ENCODE data around the gene SERBP1.

The SERBP1 gene

DNA sequence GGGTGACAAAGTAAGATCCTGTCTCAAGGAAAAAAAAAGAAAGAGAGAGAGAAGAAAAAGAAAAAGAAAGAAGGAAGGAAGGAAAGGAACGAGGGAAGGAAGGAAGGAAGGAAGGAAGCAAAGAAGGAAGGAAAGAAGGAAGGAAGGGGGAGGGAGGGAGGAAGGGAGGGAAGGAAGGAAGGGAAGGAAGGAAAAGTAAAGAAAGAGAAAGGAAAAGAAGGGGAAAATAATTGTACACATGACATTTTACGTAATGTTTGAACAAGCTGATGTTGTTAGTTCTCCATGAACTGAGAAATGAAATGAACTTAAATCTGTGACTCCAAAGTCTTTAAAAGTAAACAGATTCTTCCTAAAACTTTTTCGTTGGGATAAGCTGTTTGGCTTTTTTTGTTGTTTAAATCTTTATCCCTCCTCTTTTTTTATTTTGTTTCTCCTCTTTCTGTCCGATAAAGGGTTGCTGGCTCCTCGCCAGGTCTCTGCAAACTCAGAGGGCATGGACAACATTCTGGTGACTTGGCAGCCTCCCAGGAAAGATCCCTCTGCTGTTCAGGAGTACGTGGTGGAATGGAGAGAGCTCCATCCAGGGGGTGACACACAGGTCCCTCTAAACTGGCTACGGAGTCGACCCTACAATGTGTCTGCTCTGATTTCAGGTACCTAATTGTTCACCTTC is 62.7 kb downstream of the SERBP1 start:
- H3K36me3 ChIP-seq (ENCODE audit: control insufficient read depth, insufficient read depth, low read length) = no peaks in the 10 kb centered on the region
- peaks cover 11% of the 10 kb centered on the region for H3K4me1 ChIP-seq
- TF ChIP-seq, protein P1, sequence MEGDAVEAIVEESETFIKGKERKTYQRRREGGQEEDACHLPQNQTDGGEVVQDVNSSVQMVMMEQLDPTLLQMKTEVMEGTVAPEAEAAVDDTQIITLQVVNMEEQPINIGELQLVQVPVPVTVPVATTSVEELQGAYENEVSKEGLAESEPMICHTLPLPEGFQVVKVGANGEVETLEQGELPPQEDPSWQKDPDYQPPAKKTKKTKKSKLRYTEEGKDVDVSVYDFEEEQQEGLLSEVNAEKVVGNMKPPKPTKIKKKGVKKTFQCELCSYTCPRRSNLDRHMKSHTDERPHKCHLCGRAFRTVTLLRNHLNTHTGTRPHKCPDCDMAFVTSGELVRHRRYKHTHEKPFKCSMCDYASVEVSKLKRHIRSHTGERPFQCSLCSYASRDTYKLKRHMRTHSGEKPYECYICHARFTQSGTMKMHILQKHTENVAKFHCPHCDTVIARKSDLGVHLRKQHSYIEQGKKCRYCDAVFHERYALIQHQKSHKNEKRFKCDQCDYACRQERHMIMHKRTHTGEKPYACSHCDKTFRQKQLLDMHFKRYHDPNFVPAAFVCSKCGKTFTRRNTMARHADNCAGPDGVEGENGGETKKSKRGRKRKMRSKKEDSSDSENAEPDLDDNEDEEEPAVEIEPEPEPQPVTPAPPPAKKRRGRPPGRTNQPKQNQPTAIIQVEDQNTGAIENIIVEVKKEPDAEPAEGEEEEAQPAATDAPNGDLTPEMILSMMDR (IDR thresholded peaks at IDR 0.05) = peak; percentile 7
- H3K27ac ChIP-seq = peak overlapping the region; percentile 59
- no peaks in the 10 kb centered on the region for H3K27me3 ChIP-seq (ENCODE audit: control insufficient read depth, insufficient read depth, low read length)
- H3K9ac ChIP-seq = no peak overlapping the region
- no peaks in the 10 kb centered on the region for H3K9me3 ChIP-seq (ENCODE audit: control insufficient read depth, low read length)
- H3K4me3 ChIP-seq (ENCODE audit: low read depth, low read length) = no peak overlapping the region
- H3K4me2 ChIP-seq (ENCODE audit: low read length) = peak overlapping the region; percentile 55
- peak overlapping the region; percentile 53 for H2AFZ ChIP-seq
- H3K79me2 ChIP-seq = no peaks in the 10 kb centered on the region

- H3K4me2 ChIP-seq (ENCODE audit: low read length) = no peak overlapping the region
- H3K9me3 ChIP-seq (ENCODE audit: control insufficient read depth, low read length) = no peaks in the 10 kb centered on the region
- H3K27me3 ChIP-seq (ENCODE audit: control insufficient read depth, insufficient read depth, low read length) = no peaks in the 10 kb centered on the region
- TF ChIP-seq, protein P1 (IDR thresholded peaks at IDR 0.05) = no peak
- H3K9ac ChIP-seq = no peak overlapping the region
- no peaks in the 10 kb centered on the region for H3K36me3 ChIP-seq (ENCODE audit: control insufficient read depth, insufficient read depth, low read length)
- no peaks in the 10 kb centered on the region for H3K79me2 ChIP-seq
- H3K4me1 ChIP-seq = no peaks in the 10 kb centered on the region
- no peak overlapping the region for H3K27ac ChIP-seq
- no peak overlapping the region for H2AFZ ChIP-seq
- no peak overlapping the region for H3K4me3 ChIP-seq (ENCODE audit: low read depth, low read length)
Measured at GRCh38 chr1:67361641-67362040, 68.6 kb downstream of the SERBP1 start.

GRCh38 chr1:67359592-67359991 is 70.6 kb downstream of the SERBP1 start:
- H3K27me3 ChIP-seq (ENCODE audit: control insufficient read depth, insufficient read depth, low read length) = no peaks in the 10 kb centered on the region
- TF ChIP-seq, protein P1 (IDR thresholded peaks at IDR 0.05) = no peak

More at GRCh38 chr1:67359592-67359991, 70.6 kb downstream of the SERBP1 start:
- Histone ChIP-seq H3K9me3 (ENCODE audit: control insufficient read depth, low read length) (no peaks in the 10 kb centered on the region), H3K79me2 (no peaks in the 10 kb centered on the region), H2AFZ (no peak overlapping the region), H3K27ac (no peak overlapping the region), H3K4me1 (peaks cover 3% of the 10 kb centered on the region), H3K4me3 (ENCODE audit: low read depth, low read length) (no peak overlapping the region), H3K9ac (no peak overlapping the region), H3K4me2 (ENCODE audit: low read length) (no peak overlapping the region), H3K36me3 (ENCODE audit: control insufficient read depth, insufficient read depth, low read length) (no peaks in the 10 kb centered on the region)
